Muscle layer of duodenum (tissue), 2 donors: Measurements from ENCODE around the gene EXOC6B.

Source experiments
- H3K27ac ChIP-seq: one replicate; pipeline ENCODE4 v1.7.0; 2013; ENCODE audit warnings: mild to moderate bottlenecking, low read length
- H3K27me3 ChIP-seq: one replicate; pipeline ENCODE4 v1.7.0; 2013; ENCODE audit warnings: low read depth, mild to moderate bottlenecking, control low read depth, low read length
- H3K36me3 ChIP-seq, 2 donors: one replicate each; pipeline ENCODE4 v1.7.0; 2013; ENCODE audit warnings: low read length in 2 of 2, control low read depth in 1 of 2, mild to moderate bottlenecking in 1 of 2; ENCODE audit not compliant: insufficient read depth in 2 of 2, control insufficient read depth in 1 of 2
- H3K4me1 ChIP-seq, 2 donors: one replicate each; pipeline ENCODE4 v1.7.0; 2013; ENCODE audit warnings: low read length in 2 of 2, mild to moderate bottlenecking in 2 of 2, control low read depth in 1 of 2, moderate library complexity in 1 of 2; ENCODE audit not compliant: insufficient read depth in 2 of 2, control insufficient read depth in 1 of 2
- H3K4me3 ChIP-seq, 2 donors: one replicate each; pipeline ENCODE4 v1.7.0; 2013; ENCODE audit warnings: low read length in 2 of 2, low read depth in 1 of 2, mild to moderate bottlenecking in 1 of 2
- H3K9me3 ChIP-seq, 2 donors: one replicate each; pipeline ENCODE4 v1.7.0; 2013; ENCODE audit warnings: low read length in 2 of 2, control low read depth in 1 of 2, mild to moderate bottlenecking in 1 of 2; ENCODE audit not compliant: control insufficient read depth in 1 of 2
- donor health status: healthy.

The EXOC6B gene

GRCh38 chr2:72788756-72789155 lies 37.1 kb downstream of the EXOC6B start:
- Histone ChIP-seq H3K27ac (no peak overlapping the region), H3K27me3 (no peaks in the 10 kb centered on the region), H3K36me3 (no peaks in the 10 kb centered on the region), H3K4me3 (no peak overlapping the region), H3K9me3 (no peaks in the 10 kb centered on the region), H3K4me1 (no peaks in the 10 kb centered on the region)

- Histone ChIP-seq H3K4me1 (peaks cover under 1 to 7% of the 10 kb centered on the region in 2 donors), H3K36me3 (no peaks in the 10 kb centered on the region), H3K4me3 (no peak overlapping the region), H3K27me3 (no peaks in the 10 kb centered on the region), H3K27ac (no peak overlapping the region), H3K9me3 (no peaks in the 10 kb centered on the region)
These were observed 40.3 kb downstream of the EXOC6B start for GRCh38 chr2:72785517-72785916.

GRCh38 chr2:72782520-72782919 lies 43.3 kb downstream of the EXOC6B start:
- H3K27ac ChIP-seq, result no peak overlapping the region
- no peaks in the 10 kb centered on the region for H3K36me3 ChIP-seq
- no peaks in the 10 kb centered on the region for H3K27me3 ChIP-seq
- H3K4me3 ChIP-seq, result no peak overlapping the region
- peaks cover 7 to 10% of the 10 kb centered on the region in 2 donors for H3K4me1 ChIP-seq
- no peaks in the 10 kb centered on the region for H3K9me3 ChIP-seq

GRCh38 chr2:72781480-72781879 lies 44.4 kb downstream of the EXOC6B start:
- Histone ChIP-seq H3K4me1 (peaks cover 7 to 10% of the 10 kb centered on the region in 2 donors), H3K4me3 (no peak overlapping the region), H3K9me3 (no peaks in the 10 kb centered on the region), H3K27ac (no peak overlapping the region), H3K27me3 (no peaks in the 10 kb centered on the region), H3K36me3 (no peaks in the 10 kb centered on the region)

GRCh38 chr2:72780477-72780876 lies 45.4 kb downstream of the EXOC6B start:
- Histone ChIP-seq H3K9me3 (no peaks in the 10 kb centered on the region), H3K36me3 (no peaks in the 10 kb centered on the region), H3K27me3 (no peaks in the 10 kb centered on the region), H3K4me3 (no peak overlapping the region), H3K27ac (no peak overlapping the region), H3K4me1 (peaks cover 7 to 10% of the 10 kb centered on the region in 2 donors)

GRCh38 chr2:72779495-72779894 lies 46.3 kb downstream of the EXOC6B start:
- Histone ChIP-seq H3K4me3 (no peak overlapping the region), H3K27me3 (no peaks in the 10 kb centered on the region), H3K4me1 (peaks cover 7 to 10% of the 10 kb centered on the region in 2 donors), H3K27ac (no peak overlapping the region), H3K36me3 (no peaks in the 10 kb centered on the region), H3K9me3 (no peaks in the 10 kb centered on the region)

GRCh38 chr2:72778410-72778809 lies 47.4 kb downstream of the EXOC6B start:
- no peak overlapping the region for H3K27ac ChIP-seq
- H3K36me3 ChIP-seq, result no peaks in the 10 kb centered on the region

GRCh38 chr2:72770879-72771461 lies 54.9 kb downstream of the EXOC6B start:
- H3K27me3 ChIP-seq, result no peaks in the 10 kb centered on the region
- no peaks in the 10 kb centered on the region for H3K4me1 ChIP-seq
- no peak overlapping the region for H3K27ac ChIP-seq
- no peaks in the 10 kb centered on the region for H3K9me3 ChIP-seq
- H3K4me3 ChIP-seq, result no peak overlapping the region
- no peaks in the 10 kb centered on the region for H3K36me3 ChIP-seq

More at GRCh38 chr2:72778410-72778809, 47.4 kb downstream of the EXOC6B start:
- H3K4me1 ChIP-seq, result peaks cover 7 to 10% of the 10 kb centered on the region in 2 donors
- H3K9me3 ChIP-seq, result no peaks in the 10 kb centered on the region
- no peak overlapping the region for H3K4me3 ChIP-seq
- H3K27me3 ChIP-seq, result no peaks in the 10 kb centered on the region

- Histone ChIP-seq H3K27me3 (no peaks in the 10 kb centered on the region), H3K4me3 (no peak overlapping the region), H3K36me3 (no peaks in the 10 kb centered on the region), H3K4me1 (no peaks in the 10 kb centered on the region), H3K9me3 (peaks cover 8 to 9% of the 10 kb centered on the region in 2 donors), H3K27ac (no peak overlapping the region)
These were observed 59.7 kb downstream of the EXOC6B start for GRCh38 chr2:72765997-72766609.

GRCh38 chr2:72762276-72762675 lies 63.6 kb downstream of the EXOC6B start:
- no peaks in the 10 kb centered on the region for H3K27me3 ChIP-seq
- H3K9me3 ChIP-seq, result peaks cover 8 to 9% of the 10 kb centered on the region in 2 donors
- H3K4me3 ChIP-seq, result no peak overlapping the region
- H3K27ac ChIP-seq, result no peak overlapping the region
- peaks cover 2 to 4% of the 10 kb centered on the region in 2 donors for H3K4me1 ChIP-seq
- H3K36me3 ChIP-seq, result no peaks in the 10 kb centered on the region

- peaks cover 8 to 9% of the 10 kb centered on the region in 2 donors for H3K9me3 ChIP-seq
- H3K27ac ChIP-seq, result no peak overlapping the region
- H3K27me3 ChIP-seq, result no peaks in the 10 kb centered on the region
- no peaks in the 10 kb centered on the region for H3K36me3 ChIP-seq
- H3K4me3 ChIP-seq, result no peak overlapping the region
- H3K4me1 ChIP-seq, result peaks cover 4 to 19% of the 10 kb centered on the region in 2 donors
These were observed 66.1 kb downstream of the EXOC6B start for GRCh38 chr2:72759755-72760154.
